T-cell (primary cell): Measurements from ENCODE around the gene WRAP53. TPM values are rescaled to one million over a fixed set of nuclear protein-coding genes. Genes with fewer than 3 reads are reported as not detected.

Experiments used
- ATAC-seq, 4 experiments: fragments of 200-7000 bp in 3 of 4; fragments of 150-1000 bp in 1 of 4; cut with Tn5 transposase; replicated peaks in 1 of 4; 1 replicate in 3 of 4; 2 replicates in 1 of 4; pipeline ENCODE4 v1.10.0; 2021; ENCODE audit warnings: moderate library complexity in 3 of 4, mild to moderate bottlenecking in 2 of 4, moderate number of reproducible peaks in 1 of 4
- CTCF ChIA-PET, 2 donors: fragments of 300-600 bp; sonication (Branson Sonifier 250); formaldehyde crosslinking; loops; one replicate each; lab custom pipeline; 2022; ENCODE audit warnings: antibody characterized with exemption in 2 of 2; lab: Charles Lee
- POLR2A ChIA-PET, 2 donors: fragments of 300-600 bp; sonication (Branson Sonifier 250); formaldehyde crosslinking; loops; one replicate each; lab custom pipeline; 2022; ENCODE audit warnings: antibody characterized with exemption in 2 of 2; lab: Charles Lee
- DNase-seq, 35 experiments: peaks; one replicate each; pipeline versions ENCODE4 v3.0.0 to v3.0.0-alpha.2; 2013 to 2023
- H3K27ac ChIP-seq: one replicate; pipeline ENCODE4 v1.5.1; 2013; ENCODE audit warnings: low read length
- H3K27me3 ChIP-seq, 2 experiments: replicated peaks in 1 of 2; 1 replicate in 1 of 2; 2 replicates in 1 of 2; pipeline versions ENCODE4 v1.6.1 to v1.7.0; 2013; ENCODE audit warnings: low read length in 1 of 2, mixed read lengths in 1 of 2; ENCODE audit not compliant: control insufficient read depth in 2 of 2, insufficient read depth in 2 of 2; ENCODE audit errors: extremely low read depth in 1 of 2
- H3K36me3 ChIP-seq, 2 donors: 1 replicate in 1 of 2; 2 replicates in 1 of 2; pipeline versions ENCODE4 v1.6.1 to v1.7.0; 2013; ENCODE audit warnings: low read length in 1 of 2; ENCODE audit not compliant: control insufficient read depth in 2 of 2, insufficient read depth in 1 of 2; ENCODE audit errors: extremely low read depth in 1 of 2
- H3K4me1 ChIP-seq, 2 experiments: 1 replicate in 1 of 2; 2 replicates in 1 of 2; pipeline versions ENCODE4 v1.6.1 to v1.7.0; 2013; ENCODE audit warnings: low read length in 2 of 2, mixed read lengths in 1 of 2; ENCODE audit not compliant: insufficient read depth in 2 of 2, control insufficient read depth in 1 of 2; ENCODE audit errors: extremely low read depth in 1 of 2
- H3K4me3 ChIP-seq, 2 donors: 1 replicate in 1 of 2; 2 replicates in 1 of 2; pipeline versions ENCODE4 v1.5.1 to v1.7.0; 2013; ENCODE audit warnings: mild to moderate bottlenecking in 2 of 2, low read length in 1 of 2, moderate library complexity in 1 of 2; ENCODE audit not compliant: control insufficient read depth in 1 of 2; ENCODE audit errors: extremely low read depth in 1 of 2
- H3K9me3 ChIP-seq: 2 replicates; pipeline ENCODE4 v1.7.0; 2013
- H3K27ac Mint-ChIP-seq, 2 donors: one replicate each; pipeline ENCODE4 v1.8.0; 2020 to 2021; ENCODE audit warnings: mild to moderate bottlenecking in 2 of 2, mixed read lengths in 2 of 2
- H3K27me3 Mint-ChIP-seq, 2 donors: one replicate each; pipeline ENCODE4 v1.8.0; 2021 to 2022; ENCODE audit warnings: mixed read lengths in 2 of 2
- H3K36me3 Mint-ChIP-seq: one replicate; pipeline ENCODE4 v1.8.0; 2021; ENCODE audit warnings: mixed read lengths
- H3K4me1 Mint-ChIP-seq, 3 donors: one replicate each; pipeline ENCODE4 v1.8.0; 2020 to 2022; ENCODE audit warnings: mixed read lengths in 3 of 3, mild to moderate bottlenecking in 1 of 3
- H3K4me3 Mint-ChIP-seq, 3 donors: one replicate each; pipeline ENCODE4 v1.8.0; 2020 to 2022; ENCODE audit warnings: mild to moderate bottlenecking in 3 of 3, mixed read lengths in 3 of 3, moderate library complexity in 3 of 3
- H3K9me3 Mint-ChIP-seq, 3 donors: one replicate each; pipeline ENCODE4 v1.8.0; 2020 to 2022; ENCODE audit warnings: mixed read lengths in 3 of 3
- WGBS: methylation state at CpG from one replicate; pipeline ENCODE4 v1.1.5; 2013; ENCODE audit warnings: missing lambda C conversion rate; ENCODE audit not compliant: insufficient coverage; 5-methylcytosine and 5-hydroxymethylcytosine counted together
- total RNA-seq, 35 experiments: library from RNA in 6 of 35; stranded (reverse) in 6 of 35; fragments of 120-200 nt in 1 of 35; gene quantifications; one replicate each; pipeline versions ENCODE4 v1.2.1 to v1.2.4 and lab custom pipeline; 2013 to 2026

WRAP53 gene
- total RNA-seq, 5 donors from 2014 or later (not counting 1 experiment from before 2014, with no cell fraction given): 8.0 to 14.6 (median 13.1) TPM

DNA sequence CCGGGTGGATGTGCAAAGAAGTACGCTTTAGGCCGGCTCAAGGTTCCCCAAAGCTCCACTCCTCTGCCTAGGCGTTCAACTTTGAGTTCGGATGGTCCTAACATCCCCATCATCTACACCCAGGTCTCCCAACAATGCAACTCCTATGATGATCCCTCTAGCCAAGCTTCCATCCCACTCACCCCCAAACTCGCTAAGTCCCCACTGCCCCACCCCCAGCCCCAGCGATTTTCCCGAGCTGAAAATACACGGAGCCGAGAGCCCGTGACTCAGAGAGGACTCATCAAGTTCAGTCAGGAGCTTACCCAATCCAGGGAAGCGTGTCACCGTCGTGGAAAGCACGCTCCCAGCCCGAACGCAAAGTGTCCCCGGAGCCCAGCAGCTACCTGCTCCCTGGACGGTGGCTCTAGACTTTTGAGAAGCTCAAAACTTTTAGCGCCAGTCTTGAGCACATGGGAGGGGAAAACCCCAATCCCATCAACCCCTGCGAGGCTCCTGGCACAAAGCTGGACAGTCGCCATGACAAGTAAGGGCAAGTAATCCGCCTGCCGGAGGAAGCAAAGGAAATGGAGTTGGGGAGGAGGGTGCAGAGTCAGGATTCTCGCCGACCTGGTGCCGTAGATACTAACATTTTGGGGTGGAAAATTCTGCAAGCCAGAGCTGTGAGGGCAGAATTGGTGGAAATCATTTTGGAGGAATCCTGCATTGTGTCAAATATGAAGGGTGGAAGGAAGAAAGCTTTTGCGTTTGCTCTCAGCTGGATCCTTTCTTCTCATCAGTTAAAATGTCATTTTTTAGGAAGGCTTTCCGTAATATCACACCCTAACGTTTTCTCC, 987 bp upstream of the WRAP53 start, which contains the start of gene TP53:
Gene TP53, minus strand, starts transcription at position 419 of the 836 bp plus-strand sequence. CDS start 10,896 bp downstream, outside the sequence.
- Mint-ChIP-seq H3K4me1 (peaks cover 43 to 52% (median 52%) of the 10 kb centered on the region in 3 donors), H3K9me3 (no peaks in the 10 kb centered on the region), H3K27ac (peak within 1 kb of the TSS; percentile 100), H3K36me3 (peaks cover 6% of the 10 kb centered on the region), H3K4me3 (peak within 1 kb of the TSS; percentile 85 to 99 (median 96)), H3K27me3 (no peaks in the 10 kb centered on the region)
- POLR2A ChIA-PET: interaction anchor here (0.5 to 1.6 kb wide), 19 partner anchors 9 to 762 kb away, joined by 3 to 7 read pairs (median 4); partner anchors contain the start of genes SAT2 (in 2 of the 2), ATP1B2 (in 1 of the 2), CNTROB (in 1 of the 2) and MPDU1 (in 1 of the 2)
- Histone ChIP-seq H3K9me3 (no peaks in the 10 kb centered on the region), H3K4me1 (peaks cover 17 to 35% of the 10 kb centered on the region in 2 experiments), H3K27ac (peak within 1 kb of the TSS; percentile 98), H3K4me3 (peak within 1 kb of the TSS; percentile 89 to 99), H3K27me3 (no peaks in the 10 kb centered on the region), H3K36me3 (peaks cover 0 to 7% of the 10 kb centered on the region in 2 donors)
- under 1% methylated on average over 24 of the region's 30 CpGs for WGBS
- DNase-seq: peak; percentile 70 to 94 (median 87)
- CTCF ChIA-PET: interaction anchor here (0.5 to 4.0 kb wide), 42 partner anchors 13 to 690 kb away, joined by 3 to 36 read pairs (median 4); partner anchors contain the start of genes ATP1B2 (in 2 of the 2), ACADVL (in 1 of the 2), DLG4 (in 1 of the 2) and FXR2 (in 1 of the 2)
- ATAC-seq: peak; percentile 47 to 62 (median 58)

DNA sequence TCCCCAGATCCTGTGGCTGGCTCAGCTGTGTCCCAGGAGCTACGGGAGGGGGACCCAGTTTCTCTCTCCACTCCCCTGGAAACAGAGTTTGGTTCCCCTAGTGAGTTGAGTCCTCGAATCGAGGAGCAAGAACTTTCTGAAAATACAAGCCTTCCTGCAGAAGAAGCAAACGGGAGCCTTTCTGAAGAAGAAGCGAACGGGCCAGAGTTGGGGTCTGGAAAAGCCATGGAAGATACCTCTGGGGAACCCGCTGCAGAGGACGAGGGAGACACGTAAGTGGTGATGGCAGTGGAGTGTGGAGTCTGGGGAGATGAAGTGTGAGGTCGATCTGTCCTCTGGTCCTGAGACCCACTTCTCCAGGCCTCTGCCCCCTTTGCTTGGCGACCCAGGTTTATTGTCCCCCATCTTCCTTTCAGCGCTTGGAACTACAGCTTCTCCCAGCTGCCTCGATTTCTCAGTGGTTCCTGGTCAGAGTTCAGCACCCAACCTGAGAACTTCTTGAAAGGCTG, 585 bp downstream of the WRAP53 start:
- peaks cover 0 to 6% of the 10 kb centered on the region in 2 donors for H3K36me3 ChIP-seq
- H3K9me3 Mint-ChIP-seq: no peaks in the 10 kb centered on the region
- DNase-seq (peak in 1 of 35 experiments; percentile 16), ATAC-seq (no peak)
- H3K36me3 Mint-ChIP-seq: peaks cover 14% of the 10 kb centered on the region
- WGBS: 28% methylated on average over 11 of the region's 13 CpGs
- H3K4me1 Mint-ChIP-seq: peaks cover 38 to 48% (median 44%) of the 10 kb centered on the region in 3 donors
- ChIA-PET CTCF (interaction anchor here in 1 of 2 donors (0.6 to 3.6 kb wide), 5 partner anchors 38 to 100 kb away, joined by 4 to 36 read pairs (median 17); partner anchors contain the start of genes ATP1B2 and FXR2), POLR2A (no interaction called here)
- peaks cover 17 to 30% of the 10 kb centered on the region in 2 experiments for H3K4me1 ChIP-seq
- H3K27me3 ChIP-seq: no peaks in the 10 kb centered on the region
- peak overlapping the region; percentile 89 for H3K4me3 ChIP-seq
- H3K27ac ChIP-seq: no peak overlapping the region
- peak overlapping the region in 1 of 2 donors; percentile 100 for H3K27ac Mint-ChIP-seq
- H3K4me3 Mint-ChIP-seq: peak overlapping the region; percentile 85 to 99 (median 96)
- no peaks in the 10 kb centered on the region for H3K9me3 ChIP-seq
- H3K27me3 Mint-ChIP-seq: no peaks in the 10 kb centered on the region

DNA sequence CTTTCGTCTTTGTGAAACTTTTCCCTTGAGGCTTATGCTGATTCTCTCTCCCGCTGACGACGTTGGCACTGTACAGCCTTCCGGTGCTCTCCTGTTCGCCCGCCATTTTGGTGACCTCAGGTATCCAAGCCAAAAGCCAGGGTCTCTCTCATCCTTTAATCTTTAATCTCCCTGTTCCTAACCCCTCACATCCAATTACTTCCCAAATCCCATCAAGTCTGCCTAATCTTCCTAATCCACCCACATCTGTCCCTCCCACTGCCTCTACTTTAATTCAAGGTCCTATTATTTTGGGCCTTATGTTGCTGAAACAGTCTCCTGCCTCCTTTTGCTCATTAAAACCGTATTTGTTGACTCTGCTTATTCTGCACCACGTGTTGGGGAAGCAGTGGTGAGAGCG, 7.3 kb downstream of the WRAP53 start:
- peaks cover 0 to 7% of the 10 kb centered on the region in 2 experiments for H3K27me3 ChIP-seq
- 92% methylated on average over 10 of the region's 10 CpGs for WGBS
- H3K4me3 Mint-ChIP-seq: no peak overlapping the region
- no peaks in the 10 kb centered on the region for H3K9me3 Mint-ChIP-seq
- H3K27ac ChIP-seq: no peak overlapping the region
- peaks cover 34% of the 10 kb centered on the region for H3K36me3 Mint-ChIP-seq
- no peak overlapping the region for H3K27ac Mint-ChIP-seq
- DNase-seq (no peak), ATAC-seq (no peak)
- H3K4me1 Mint-ChIP-seq: no peaks in the 10 kb centered on the region
- peaks cover 0 to 10% of the 10 kb centered on the region in 2 donors for H3K36me3 ChIP-seq
- no peaks in the 10 kb centered on the region for H3K4me1 ChIP-seq
- no peaks in the 10 kb centered on the region for H3K9me3 ChIP-seq
- peaks cover 2% of the 10 kb centered on the region in 2 donors for H3K27me3 Mint-ChIP-seq
- ChIA-PET POLR2A (no interaction called here), CTCF (no interaction called here)
- H3K4me3 ChIP-seq: no peak overlapping the region

DNA sequence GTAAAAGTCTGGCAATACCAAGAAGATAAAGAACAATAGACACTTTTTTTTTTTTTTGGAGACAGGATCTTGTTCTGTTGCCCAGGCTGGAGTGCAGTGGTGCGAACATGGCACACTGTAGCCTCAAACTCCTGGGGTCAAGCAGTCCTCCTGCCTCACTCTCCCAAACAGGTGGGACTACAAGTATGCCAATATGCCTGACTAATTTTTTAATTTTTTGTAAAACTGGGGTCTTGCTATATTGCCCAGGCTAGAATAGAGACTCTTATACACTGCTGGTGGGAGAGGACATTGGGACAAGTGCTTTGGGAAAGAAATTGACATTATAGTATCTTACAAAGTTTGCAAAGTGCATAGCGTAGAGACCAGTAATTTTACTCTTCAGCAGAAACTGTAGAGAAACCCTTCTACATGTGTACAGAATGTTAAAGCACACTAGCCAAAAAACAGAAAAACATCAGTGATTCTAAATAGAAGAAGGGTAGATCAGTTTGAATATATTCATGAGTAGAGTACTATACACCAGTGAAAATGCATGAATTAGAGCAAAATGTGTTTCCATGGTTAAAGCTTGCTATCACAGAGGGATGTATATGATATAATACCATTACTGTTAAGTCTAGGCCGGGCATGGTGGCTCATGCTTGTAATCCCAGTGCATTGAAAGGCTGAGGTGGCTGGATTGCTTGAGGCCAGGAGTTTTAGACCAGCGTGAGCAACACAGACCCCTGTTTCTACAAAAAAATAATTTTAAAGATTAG, 9.7 kb downstream of the WRAP53 start:
- H3K27ac ChIP-seq: no peak overlapping the region
- DNase-seq (no peak), ATAC-seq (no peak)
- Mint-ChIP-seq H3K4me1 (no peaks in the 10 kb centered on the region), H3K36me3 (peaks cover 50% of the 10 kb centered on the region), H3K9me3 (no peaks in the 10 kb centered on the region), H3K4me3 (no peak overlapping the region), H3K27me3 (peaks cover 5 to 10% of the 10 kb centered on the region in 2 donors), H3K27ac (no peak overlapping the region)
- CTCF ChIA-PET: no interaction called here
- H3K9me3 ChIP-seq: no peaks in the 10 kb centered on the region
- H3K36me3 ChIP-seq: peaks cover 5 to 29% of the 10 kb centered on the region in 2 donors
- POLR2A ChIA-PET: no interaction called here
- peaks cover 0 to 31% of the 10 kb centered on the region in 2 experiments for H3K27me3 ChIP-seq
- no peak overlapping the region for H3K4me3 ChIP-seq
- no peaks in the 10 kb centered on the region for H3K4me1 ChIP-seq
- no CpG with 5 or more reads among the region's 4 CpGs for WGBS

DNA sequence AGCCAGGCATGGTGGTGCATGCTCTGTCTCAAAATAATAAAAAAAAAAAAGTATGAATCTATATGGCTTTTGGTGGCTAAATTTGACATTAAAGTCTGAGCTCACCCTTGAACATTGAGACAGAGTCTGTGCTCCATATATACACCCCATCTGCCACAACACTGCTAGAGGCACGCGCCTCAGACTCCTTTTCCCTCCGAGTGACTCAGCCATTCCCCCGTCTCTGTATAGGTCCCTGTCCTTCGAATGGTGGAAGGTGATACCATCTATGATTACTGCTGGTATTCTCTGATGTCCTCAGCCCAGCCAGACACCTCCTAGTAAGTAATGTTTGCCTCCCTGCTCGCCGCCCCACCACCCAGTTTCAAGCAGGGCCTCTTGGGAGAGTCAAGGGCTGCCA, 12.2 kb downstream of the WRAP53 start:
- CTCF ChIA-PET: no interaction called here
- Mint-ChIP-seq H3K4me1 (peaks cover 11 to 12% (median 11%) of the 10 kb centered on the region in 3 donors), H3K9me3 (no peaks in the 10 kb centered on the region)

More for the DNA sequence above, 12.2 kb downstream of the WRAP53 start:
- Histone ChIP-seq H3K27me3 (peaks cover 0 to 53% of the 10 kb centered on the region in 2 experiments), H3K9me3 (no peaks in the 10 kb centered on the region), H3K4me1 (peaks cover 0 to 14% of the 10 kb centered on the region in 2 experiments), H3K27ac (no peak overlapping the region), H3K36me3 (peaks cover 7 to 25% of the 10 kb centered on the region in 2 donors), H3K4me3 (no peak overlapping the region)
- DNase-seq (no peak), ATAC-seq (no peak)
- no peak overlapping the region for H3K27ac Mint-ChIP-seq
- H3K36me3 Mint-ChIP-seq: peaks cover 47% of the 10 kb centered on the region
- no peak overlapping the region for H3K4me3 Mint-ChIP-seq
- H3K27me3 Mint-ChIP-seq: peaks cover 24 to 29% of the 10 kb centered on the region in 2 donors
- 96% methylated on average over 4 of the region's 7 CpGs for WGBS
- POLR2A ChIA-PET: no interaction called here
